C4-2B (cell line): ENCODE measurements around the gene DBNL.

ENCODE experiments used
- H3K27ac ChIP-seq: fragments of 450-650 bp; 2 replicates; pipeline ENCODE4 v1.5.1; 2017
- CTCF ChIP-seq: fragments of 450-650 bp; conservative IDR thresholded peaks from 2 replicates; pipeline ENCODE4 v1.5.1; 2017; ENCODE audit warnings: mild to moderate bottlenecking
- ZFX ChIP-seq: fragments of 450-650 bp; IDR thresholded peaks from 2 replicates; pipeline ENCODE4 v1.6.1; 2017

The DBNL gene

GRCh38 chr7:44057849-44058758, 13.6 kb downstream of the DBNL start:
- no peak overlapping the region for H3K27ac ChIP-seq
- TF ChIP-seq ZFX (no peak), CTCF (no peak)

GRCh38 chr7:44058759-44059218, 14.3 kb downstream of the DBNL start:
- no peak overlapping the region for H3K27ac ChIP-seq
- TF ChIP-seq ZFX (no peak), CTCF (no peak)

GRCh38 chr7:44059219-44060090, 15.0 kb downstream of the DBNL start:
- H3K27ac ChIP-seq, result no peak overlapping the region
- TF ChIP-seq CTCF (no peak), ZFX (no peak)

- TF ChIP-seq CTCF (no peak), ZFX (no peak)
- H3K27ac ChIP-seq, result no peak overlapping the region
Measured at GRCh38 chr7:44060091-44060947, 15.8 kb downstream of the DBNL start.

GRCh38 chr7:44060948-44061644, 16.6 kb downstream of the DBNL start:
- no peak overlapping the region for H3K27ac ChIP-seq
- no peak for TF ChIP-seq CTCF
- no peak for TF ChIP-seq ZFX

GRCh38 chr7:44061645-44062179, 17.2 kb downstream of the DBNL start:
- TF ChIP-seq CTCF (no peak), ZFX (no peak)
- peak overlapping the region; percentile 42 for H3K27ac ChIP-seq
